ENCODE data around the gene LAMP1.
A peak's percentile ranks its signal among the peaks of the same experiment; 100 is the strongest.
"Not testable (repeated sequence)": the region's sequence is repeated elsewhere in the genome, so short reads cannot be mapped to it uniquely, and the experiment has no call there.

Gene LAMP1

DNA sequence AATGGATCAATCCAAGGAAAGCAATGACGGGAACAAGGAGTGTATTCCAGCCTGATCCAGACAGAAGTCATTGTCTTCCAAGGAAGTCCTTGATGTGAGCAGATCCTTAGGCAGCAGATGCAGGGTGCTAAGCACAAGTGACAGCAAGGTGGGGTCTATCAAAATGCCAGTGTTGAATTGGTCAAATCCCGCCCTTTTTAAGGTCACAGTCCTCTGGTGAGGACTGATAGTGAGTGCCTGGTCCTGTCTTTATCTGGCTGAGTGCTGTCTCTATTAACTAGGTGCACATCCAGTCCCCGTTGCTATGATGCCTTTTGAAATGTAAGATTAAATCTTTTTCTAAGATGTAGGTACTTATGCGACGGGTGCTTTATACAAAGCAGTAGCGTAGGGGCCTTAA is 1.3 kb upstream of the LAMP1 start:
- DNase-seq: no peak

DNA sequence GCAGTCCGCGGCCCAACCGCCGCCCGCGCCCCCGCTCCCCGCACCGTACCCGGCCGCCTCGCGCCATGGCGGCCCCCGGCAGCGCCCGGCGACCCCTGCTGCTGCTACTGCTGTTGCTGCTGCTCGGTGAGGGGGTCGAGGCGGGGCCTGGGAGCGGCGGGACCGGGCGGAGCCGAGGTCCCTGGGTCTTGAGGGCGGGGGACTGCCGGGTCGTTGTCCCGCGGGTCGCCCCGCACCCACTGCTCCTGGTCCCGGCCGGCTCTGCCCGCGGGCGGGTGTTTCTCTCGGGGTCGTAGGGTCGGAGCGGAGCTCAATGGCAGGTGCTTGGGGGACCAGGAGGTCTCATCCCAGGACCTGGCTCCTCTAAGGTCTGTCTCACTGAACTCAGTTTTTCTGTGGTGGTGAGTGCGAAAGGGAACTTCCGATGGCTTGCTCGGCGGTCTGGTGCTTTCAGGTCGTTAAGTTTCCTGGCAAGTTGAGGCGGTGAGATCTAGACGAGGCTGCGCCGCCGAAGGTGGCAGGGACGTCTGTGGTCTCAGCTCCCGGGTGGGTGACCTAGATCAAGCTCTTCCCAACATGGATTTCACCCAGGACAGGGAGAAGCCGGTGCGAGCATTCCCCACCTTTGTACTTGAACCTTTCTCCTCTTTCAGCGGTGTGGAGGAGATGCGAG is 467 bp downstream of the LAMP1 start:
- DNase-seq: peak in 10 of 56 donors; percentile 13 to 61 (median 46)

DNA sequence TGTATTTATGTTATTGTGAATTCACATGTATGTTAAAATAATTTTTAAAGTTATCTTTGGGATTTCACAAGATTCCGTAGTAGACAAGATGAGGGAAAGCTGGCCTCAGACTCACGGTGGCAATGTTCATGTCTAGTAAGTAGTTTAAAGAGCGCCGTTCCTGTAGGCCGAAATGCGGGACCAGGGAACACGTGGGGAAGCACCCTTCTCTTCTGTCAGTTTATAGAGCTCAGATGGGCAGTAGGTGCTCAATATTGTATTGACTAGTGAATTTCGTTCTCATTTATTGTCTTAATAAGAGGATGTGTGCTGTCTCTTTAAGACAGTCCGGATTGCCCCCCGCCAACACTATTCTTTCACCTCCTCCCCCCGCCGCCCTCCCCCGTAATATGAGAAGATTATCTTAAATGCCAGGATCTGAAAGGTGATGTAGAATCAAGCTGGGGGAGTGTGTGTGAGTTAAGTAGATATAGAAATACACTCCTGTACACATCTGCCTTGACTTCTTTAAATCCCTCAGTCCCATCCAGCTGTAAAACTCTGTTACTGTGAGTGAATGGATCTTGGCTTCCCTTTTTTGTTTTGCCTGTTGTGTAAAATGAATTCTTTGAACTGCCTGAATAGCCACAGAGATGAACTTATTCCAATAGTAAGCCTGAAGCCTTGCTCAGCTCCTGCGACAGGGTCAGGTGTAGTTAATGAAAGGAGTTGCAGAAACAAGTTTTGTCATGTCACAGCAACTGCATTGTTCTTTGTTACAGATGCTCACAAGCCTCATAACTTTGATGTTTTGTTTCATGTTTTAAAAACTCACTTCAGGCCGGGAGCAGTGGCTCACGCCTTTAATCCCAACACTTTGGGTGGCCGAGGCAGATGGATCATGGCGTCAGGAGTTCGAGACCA is 1.3 kb downstream of the LAMP1 start:
- no peak for DNase-seq

DNA sequence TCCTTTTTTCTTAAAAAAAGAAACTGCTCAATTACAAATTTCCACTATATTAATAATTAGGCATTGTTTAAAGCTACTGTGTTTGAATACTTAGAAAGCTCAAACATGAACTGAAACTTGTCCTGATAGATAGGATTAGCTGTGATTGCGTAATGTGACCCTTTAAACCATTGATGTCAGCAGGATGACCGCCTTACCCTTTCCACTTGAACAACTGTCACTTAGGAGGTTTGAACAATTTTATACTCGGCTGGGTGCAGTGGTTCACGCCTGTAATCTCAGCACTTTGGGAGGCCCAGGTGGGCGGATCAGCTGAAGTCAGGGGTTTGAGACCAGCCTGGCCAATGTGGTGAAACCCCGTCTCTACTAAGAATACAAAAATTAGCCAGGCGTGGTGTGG is 2.9 kb downstream of the LAMP1 start:
- no peak for DNase-seq

DNA sequence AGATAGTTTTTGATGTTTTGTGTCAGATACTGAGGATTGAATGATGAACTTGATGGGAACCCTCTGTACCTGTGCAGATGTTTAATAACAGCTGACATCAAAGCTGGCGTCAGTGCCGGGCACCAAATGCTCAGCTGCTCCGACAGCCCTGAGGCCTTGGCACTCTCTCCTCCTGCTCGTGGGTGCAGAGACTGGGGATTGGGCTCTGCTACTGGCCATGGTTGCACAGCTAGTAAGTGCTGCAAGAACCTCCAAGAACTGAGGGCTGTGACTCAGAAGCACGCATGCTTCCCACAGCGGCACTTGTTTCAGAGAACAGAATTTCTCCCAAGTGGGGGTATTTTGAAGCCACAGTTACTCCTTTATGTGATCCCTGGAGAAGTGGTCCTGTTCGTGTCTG is 5.9 kb downstream of the LAMP1 start:
- DNase-seq: no peak

DNA sequence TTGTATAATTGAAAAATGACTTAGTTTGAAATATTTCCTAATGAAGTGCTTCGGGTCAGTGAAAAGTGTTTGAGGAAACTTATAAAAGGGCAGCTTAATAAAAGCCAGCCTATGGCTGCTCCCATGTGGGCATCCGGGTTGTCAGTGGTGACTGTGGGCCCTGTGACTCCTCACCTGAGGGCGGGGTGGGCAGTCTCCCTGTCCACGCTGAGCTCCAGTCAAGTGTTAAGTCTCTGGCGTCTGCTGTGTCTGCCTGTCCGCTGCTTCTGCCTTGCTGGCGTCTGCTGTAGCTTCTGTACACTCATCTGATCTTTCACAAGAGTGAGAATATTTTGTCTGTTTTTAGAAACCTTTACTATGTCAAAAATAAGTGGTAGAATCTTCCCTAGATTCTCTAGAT is 7.1 kb downstream of the LAMP1 start:
- DNase-seq: no peak

DNA sequence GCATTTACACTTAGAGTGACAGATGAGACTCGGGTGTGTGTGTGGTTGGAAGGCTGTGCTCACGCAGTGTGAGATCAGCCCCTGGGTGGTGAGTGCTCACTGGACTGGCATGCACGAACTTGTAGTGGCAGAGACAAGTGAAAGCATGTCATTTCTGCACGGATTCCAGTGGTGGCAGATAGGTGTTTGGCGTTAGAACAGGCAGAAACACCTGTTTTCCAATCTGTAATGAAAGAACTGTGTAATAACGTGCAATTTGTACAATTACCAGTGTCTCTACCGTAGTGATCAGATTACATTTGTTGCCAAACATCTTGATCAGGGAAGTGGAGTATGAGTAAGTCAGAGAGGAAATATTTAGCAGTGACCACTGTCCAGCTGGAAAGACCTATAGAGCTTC is 8.2 kb downstream of the LAMP1 start:
- DNase-seq: no peak

DNA sequence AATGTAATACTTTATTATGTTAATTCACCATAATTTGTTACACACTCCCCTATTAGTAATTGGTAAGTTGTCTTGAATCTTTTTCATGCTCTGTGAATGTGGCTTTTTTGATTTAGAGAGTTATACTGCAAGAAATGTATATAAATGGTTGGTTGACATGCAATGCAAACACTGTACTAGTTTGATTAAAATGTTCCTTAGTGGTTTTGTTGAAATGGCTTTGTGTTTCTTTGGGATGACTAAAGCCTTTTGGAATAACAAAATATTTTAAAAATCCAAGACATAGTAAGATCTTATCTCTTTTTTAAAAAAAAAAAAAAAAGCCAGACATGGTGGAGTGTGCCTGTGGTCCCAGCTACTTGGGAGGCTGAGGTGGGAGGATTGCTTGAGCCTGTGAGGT is 10.5 kb downstream of the LAMP1 start:
- no peak for DNase-seq

DNA sequence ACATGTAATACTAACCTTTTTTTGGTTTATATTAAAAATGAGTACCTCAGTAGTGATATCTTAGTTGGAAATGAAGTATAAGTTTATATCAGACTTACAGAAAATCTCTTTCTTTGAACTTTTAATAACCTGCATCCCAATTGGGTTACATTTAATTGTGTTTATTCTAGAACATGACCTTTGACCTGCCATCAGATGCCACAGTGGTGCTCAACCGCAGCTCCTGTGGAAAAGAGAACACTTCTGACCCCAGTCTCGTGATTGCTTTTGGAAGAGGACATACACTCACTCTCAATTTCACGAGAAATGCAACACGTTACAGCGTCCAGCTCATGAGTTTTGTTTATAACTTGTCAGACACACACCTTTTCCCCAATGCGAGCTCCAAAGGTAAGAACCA is 12.4 kb downstream of the LAMP1 start:
- DNase-seq: no peak

DNA sequence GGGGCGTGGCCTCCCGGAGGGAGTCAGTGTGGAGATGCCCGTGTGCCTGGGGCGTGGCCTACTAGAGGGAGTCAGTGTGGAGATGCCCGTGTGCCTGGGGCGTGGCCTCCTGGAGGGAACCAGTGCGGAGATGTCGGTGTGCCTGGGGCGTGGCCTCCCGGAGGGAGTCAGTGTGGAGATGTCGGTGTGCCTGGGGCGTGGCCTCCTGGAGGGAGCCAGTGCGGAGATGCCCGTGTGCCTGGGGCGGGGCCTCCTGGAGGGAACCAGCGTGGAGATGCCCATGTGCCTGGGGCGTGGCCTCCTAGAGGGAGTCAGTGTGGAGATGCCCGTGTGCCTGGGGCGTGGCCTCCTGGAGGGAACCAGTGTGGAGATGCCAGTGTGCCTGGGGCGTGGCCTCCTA is 17.1 kb downstream of the LAMP1 start:
- DNase-seq: not testable (repeated sequence)

DNA sequence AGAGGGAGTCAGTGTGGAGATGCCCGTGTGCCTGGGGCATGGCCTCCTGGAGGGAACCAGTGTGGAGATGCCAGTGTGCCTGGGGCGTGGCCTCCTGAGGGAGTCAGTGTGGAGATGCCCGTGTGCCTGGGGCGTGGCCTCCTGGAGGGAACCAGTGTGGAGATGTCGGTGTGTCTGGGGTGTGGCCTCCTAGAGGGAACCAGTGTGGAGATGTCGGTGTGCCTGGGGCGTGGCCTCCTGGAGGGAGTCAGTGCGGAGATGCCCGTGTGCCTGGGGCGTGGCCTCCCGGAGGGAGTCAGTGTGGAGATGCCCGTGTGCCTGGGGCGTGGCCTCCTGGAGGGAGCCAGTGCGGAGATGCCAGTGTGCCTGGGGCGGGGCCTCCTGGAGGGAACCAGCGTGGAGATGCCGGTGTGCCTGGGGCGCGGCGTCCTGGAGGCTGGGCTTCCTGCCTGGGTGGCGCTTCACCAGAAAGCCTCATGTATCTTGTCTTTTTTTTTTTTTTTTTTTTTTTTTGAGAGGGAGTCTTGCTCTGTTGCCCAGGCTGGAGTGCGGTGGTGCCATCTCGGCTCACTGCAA is 17.9 kb downstream of the LAMP1 start:
- not testable (repeated sequence) for DNase-seq

DNA sequence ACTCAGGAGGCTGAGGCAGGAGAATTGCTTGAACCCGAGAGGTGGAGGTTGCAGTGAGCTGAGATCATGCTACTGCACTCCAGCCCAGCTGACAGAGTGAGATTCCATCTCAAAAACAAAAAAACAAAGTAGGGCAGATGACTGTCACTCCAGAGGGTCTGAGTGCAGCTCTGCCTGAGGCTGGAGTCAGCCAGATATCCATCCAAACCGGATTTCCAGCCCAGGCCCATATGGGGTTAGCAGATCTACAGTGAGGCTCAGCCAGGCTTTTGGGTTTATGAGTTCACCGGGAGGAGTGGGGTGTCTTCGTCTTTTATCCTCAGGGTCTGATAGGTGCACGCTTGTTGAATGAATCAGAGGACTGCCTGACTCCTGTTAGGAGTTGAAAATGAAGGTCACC is 19.0 kb downstream of the LAMP1 start:
- DNase-seq: no peak

DNA sequence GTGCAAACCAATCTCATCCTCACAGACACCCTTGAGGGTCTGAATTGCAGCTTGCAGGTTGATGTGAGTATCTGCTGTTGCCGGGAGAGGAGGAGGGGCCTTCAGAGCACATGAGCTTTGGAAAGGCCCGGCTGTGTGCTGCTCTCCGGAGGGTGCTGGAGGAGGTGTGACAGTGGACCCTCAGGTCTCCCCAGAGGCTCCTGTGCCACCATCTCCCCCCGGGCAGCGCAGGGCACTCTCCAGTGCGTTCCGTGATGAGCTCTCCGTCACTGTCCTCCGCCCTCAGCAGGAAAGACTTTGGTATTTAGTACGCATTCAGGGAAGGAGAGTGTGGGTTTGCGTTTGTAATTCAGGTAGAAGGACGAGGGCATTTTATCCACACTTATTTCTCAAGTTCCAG is 20.0 kb downstream of the LAMP1 start:
- DNase-seq: no peak

DNA sequence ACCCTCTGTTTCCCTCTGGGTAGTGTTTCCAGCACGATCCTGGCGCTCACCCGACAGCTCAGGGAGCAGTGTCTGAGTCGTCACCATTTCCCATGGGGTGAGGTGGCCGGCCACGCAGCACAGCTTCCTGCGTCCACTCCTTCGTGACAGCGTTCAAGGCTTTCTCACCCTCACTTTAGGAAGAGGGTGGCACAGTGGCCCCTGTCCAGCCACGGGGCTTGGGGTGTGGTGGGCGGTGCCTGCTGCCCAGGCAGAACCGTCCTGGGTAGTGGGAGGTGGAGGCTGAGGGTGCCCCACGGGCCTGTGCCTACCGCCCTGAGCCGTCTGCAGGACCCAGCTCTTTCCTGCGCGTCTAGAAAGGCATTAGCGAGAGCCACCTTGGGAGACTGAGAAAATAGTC is 21.9 kb downstream of the LAMP1 start:
- no peak for DNase-seq

DNA sequence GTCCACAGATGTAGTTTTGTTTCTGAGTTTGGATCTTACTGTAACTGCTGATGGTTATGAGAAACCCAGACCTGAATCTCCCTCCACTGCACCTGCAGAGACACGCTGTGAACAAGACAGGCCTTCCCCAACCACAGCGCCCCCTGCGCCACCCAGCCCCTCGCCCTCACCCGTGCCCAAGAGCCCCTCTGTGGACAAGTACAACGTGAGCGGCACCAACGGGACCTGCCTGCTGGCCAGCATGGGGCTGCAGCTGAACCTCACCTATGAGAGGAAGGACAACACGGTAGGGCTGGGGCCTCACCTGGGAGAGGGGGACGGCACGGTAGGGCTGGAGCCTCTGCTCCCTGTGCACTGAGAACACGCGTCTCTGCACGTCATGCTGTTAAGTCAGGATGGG is 22.3 kb downstream of the LAMP1 start:
- no peak for DNase-seq

DNA sequence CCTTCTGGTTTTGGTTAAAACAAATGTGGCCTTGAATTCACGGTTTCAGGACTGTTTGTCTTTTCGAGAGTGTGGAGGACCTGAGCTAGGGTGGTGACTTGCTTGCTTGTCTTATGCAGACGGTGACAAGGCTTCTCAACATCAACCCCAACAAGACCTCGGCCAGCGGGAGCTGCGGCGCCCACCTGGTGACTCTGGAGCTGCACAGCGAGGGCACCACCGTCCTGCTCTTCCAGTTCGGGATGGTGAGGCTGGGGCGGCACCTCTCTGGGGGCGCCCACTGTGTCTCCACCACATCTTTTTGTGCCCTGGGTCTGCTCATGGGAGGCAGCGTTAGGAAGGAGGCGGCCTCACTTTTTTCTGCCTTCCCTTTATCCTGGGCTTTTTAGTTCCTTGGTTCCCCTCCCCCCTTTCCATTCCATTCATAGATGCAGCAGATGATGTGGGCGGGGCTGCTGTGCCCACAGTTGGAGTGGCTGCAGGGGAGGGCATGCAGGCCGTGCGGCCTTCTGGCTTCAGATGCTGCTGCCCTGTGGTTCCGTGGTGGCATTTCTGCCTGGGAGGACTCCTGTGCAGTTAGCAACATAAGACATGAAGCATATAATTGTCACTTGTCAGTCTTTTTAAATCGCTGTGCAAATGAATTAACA is 23.3 kb downstream of the LAMP1 start:
- DNase-seq: no peak

DNA sequence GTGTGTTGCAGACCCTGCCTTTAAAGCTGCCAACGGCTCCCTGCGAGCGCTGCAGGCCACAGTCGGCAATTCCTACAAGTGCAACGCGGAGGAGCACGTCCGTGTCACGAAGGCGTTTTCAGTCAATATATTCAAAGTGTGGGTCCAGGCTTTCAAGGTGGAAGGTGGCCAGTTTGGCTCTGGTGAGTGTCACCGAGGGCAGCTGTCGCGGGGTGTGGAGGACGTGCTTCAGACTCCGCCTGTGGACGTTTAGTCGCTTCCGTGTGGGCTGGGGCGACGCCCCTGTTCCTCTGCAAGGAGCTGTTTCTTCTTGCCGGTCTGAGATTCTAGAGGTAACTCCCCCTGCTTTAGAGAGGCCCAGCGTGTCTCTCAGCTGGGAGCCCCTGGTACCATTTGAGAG is 24.5 kb downstream of the LAMP1 start:
- DNase-seq: no peak

DNA sequence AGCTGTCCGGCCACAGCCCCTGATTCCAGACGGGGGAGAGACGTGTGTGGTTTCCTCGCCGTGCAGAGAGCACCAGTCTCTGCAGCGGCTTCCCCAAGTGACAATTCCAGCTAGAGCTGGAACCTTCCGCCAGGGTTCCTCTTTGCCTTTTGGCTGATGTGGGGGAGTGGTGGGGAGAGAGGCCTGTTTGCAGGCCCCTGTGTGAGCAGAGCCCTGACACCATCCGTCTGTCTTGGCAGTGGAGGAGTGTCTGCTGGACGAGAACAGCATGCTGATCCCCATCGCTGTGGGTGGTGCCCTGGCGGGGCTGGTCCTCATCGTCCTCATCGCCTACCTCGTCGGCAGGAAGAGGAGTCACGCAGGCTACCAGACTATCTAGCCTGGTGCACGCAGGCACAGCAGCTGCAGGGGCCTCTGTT is 25.0 kb downstream of the LAMP1 start:
- DNase-seq: no peak

DNA sequence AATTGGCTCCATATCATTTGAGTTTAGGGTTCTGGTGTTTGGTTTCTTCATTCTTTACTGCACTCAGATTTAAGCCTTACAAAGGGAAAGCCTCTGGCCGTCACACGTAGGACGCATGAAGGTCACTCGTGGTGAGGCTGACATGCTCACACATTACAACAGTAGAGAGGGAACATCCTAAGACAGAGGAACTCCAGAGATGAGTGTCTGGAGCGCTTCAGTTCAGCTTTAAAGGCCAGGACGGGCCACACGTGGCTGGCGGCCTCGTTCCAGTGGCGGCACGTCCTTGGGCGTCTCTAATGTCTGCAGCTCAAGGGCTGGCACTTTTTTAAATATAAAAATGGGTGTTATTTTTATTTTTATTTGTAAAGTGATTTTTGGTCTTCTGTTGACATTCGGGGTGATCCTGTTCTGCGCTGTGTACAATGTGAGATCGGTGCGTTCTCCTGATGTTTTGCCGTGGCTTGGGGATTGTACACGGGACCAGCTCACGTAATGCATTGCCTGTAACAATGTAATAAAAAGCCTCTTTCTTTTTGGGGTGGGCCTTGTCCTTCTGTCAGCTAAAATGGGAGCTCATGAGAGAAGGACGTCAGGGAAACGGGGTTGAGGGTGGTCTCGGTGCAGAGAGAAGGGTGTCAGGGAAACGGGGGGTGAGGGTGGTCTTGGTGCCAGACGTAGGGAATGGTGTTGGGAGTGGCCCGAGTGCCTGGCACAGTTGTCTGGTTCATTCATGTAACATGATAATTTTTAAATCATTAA is 26.0 kb downstream of the LAMP1 start:
- no peak for DNase-seq

DNA sequence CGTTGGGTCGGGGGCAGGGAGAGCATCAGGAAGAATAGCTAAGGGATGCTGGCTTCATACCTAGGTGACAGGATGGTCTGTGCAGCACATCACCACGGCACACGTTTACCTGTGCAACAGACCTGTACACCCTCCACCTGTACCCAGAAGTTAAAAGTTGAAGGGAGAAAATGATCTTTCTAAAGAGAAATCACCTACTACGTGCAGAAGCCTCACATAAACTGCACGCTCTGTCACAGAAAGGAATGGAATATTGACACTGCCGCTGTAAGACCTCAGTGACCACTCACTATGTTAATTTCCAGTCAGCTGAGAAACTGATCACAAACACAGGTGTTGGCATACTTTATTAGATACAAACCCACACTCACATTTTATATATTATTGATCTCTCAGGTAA is 26.8 kb downstream of the LAMP1 start:
- DNase-seq: no peak

DNA sequence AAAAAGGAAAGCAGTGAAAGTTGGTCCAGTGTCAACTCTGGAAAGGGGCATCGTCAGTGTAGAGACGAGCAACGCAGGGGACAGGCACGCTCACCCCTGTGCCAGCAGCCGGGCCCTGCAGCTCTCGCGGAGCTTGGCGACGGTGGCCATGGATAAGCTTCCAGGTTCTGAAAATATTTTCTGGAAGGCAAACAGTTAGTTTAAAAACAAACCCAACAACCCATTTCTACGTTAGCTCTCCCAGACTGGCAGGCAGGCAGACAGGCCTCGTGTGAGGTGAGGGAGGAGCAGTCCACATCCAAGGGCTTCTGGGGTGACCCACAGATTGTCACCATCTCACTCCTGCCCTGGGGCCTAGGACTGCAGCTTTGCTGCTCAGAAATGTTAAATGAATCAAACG is 27.4 kb downstream of the LAMP1 start:
- DNase-seq: peak in 4 of 56 donors; percentile 11 to 44 (median 17)

Data from nucleus accumbens (tissue), 56 donors.